Right renal cortex interstitium (tissue), 3 donors: ENCODE data around the gene SH2D3A. TPM values are rescaled to one million over a fixed set of nuclear protein-coding genes. Genes with fewer than 3 reads are reported as not detected.
"Not testable (repeated sequence)": the region's sequence is repeated elsewhere in the genome, so short reads cannot be mapped to it uniquely, and the experiment has no call there.

ENCODE experiments used
- DNase-seq, 3 donors: peaks; one replicate each; pipeline ENCODE4 v3.0.0-alpha.2; 2013; ENCODE audit warnings: low read depth in 3 of 3, low spot score in 2 of 3
- polyA plus RNA-seq, 3 donors: library from polyadenylated mRNA; unstranded; fragments of 120-200 nt; gene quantifications; one replicate each; pipeline ENCODE4 v1.2.1, GENCODE V29; 2013; ENCODE audit not compliant: insufficient read length in 3 of 3

Gene SH2D3A
- polyA plus RNA-seq, 3 donors: 4.8 to 5.6 (median 5.0) TPM

GRCh38 chr19:6710273-6711077 lies 56.8 kb downstream of the SH2D3A start:
- DNase-seq: no peak

- no peak for DNase-seq
Measured at GRCh38 chr19:6709549-6709948, 57.7 kb downstream of the SH2D3A start.

- DNase-seq: not testable (repeated sequence)
Measured at GRCh38 chr19:6708913-6709312, 58.3 kb downstream of the SH2D3A start.

GRCh38 chr19:6708346-6708745 lies 58.9 kb downstream of the SH2D3A start:
- no peak for DNase-seq

- no peak for DNase-seq
Measured at GRCh38 chr19:6707658-6708018, 59.6 kb downstream of the SH2D3A start.

- DNase-seq: no peak
Measured at GRCh38 chr19:6707011-6707657, 60.1 kb downstream of the SH2D3A start.

GRCh38 chr19:6706633-6706958 lies 60.6 kb downstream of the SH2D3A start:
- no peak for DNase-seq

- DNase-seq: no peak
Measured at GRCh38 chr19:6705931-6706632, 61.2 kb downstream of the SH2D3A start.

Other genes starting within 250 kb of the SH2D3A start
- gene TNFSF9, start 236.4 kb downstream of the SH2D3A start, polyA plus RNA-seq: under 1 TPM in 2 of 3 donors, not detected in 1; 0.14 to 0.33 TPM
- not detected for gene CD70, start 176.3 kb downstream of the SH2D3A start, polyA plus RNA-seq
- under 1 TPM in 2 of 3 donors, not detected in 1; 0.07 TPM for gene TNFSF14, start 97.3 kb downstream of the SH2D3A start, polyA plus RNA-seq
- gene C3, start 46.8 kb downstream of the SH2D3A start, polyA plus RNA-seq: 10 to 100 TPM; 17.4 to 23.4 (median 20.1) TPM
- 10 to 100 TPM; 58.6 to 71.0 (median 62.1) TPM for gene GPR108, start 29.9 kb downstream of the SH2D3A start, polyA plus RNA-seq
- 10 to 100 TPM; 46.5 to 56.8 (median 52.8) TPM for gene TRIP10, start 27.8 kb downstream of the SH2D3A start, polyA plus RNA-seq
- 1 to 10 TPM; 1.3 to 1.7 (median 1.5) TPM for gene VAV1, start 5.3 kb upstream of the SH2D3A start, polyA plus RNA-seq
- gene ADGRE1, start 120.1 kb upstream of the SH2D3A start, polyA plus RNA-seq: under 1 TPM; 0.04 to 0.31 (median 0.14) TPM